H1 (cell line): ENCODE data around the gene MUSTN1.

Experiments
- CTCF ChIP-seq, 3 experiments: IDR thresholded peaks; 1 replicate in 2 of 3; 2 replicates in 1 of 3; pipeline versions ENCODE4 v1.5.1 to v1.6.1; 2011; ENCODE audit warnings: low read length in 3 of 3, mild to moderate bottlenecking in 3 of 3, inconsistent platforms in 2 of 3, low read depth in 1 of 3, moderate library complexity in 1 of 3; ENCODE audit not compliant: insufficient read depth in 1 of 3; ENCODE audit errors: control extremely low read depth in 1 of 3
- EZH2 ChIP-seq: fragments of 200-600 bp; sonication (generic); IDR thresholded peaks from 2 replicates; pipeline ENCODE4 v1.7.1; 2012; ENCODE audit warnings: low read depth, mild to moderate bottlenecking, moderate library complexity, low read length, inconsistent platforms; ENCODE audit not compliant: severe bottlenecking
- GABPA ChIP-seq: IDR thresholded peaks from 2 replicates; pipeline ENCODE4 v1.6.1; 2011; ENCODE audit warnings: mild to moderate bottlenecking, low read length, moderate library complexity, borderline replicate concordance; ENCODE audit not compliant: insufficient read depth
- KDM1A ChIP-seq: fragments of 200-600, 300-600 bp; sonication (generic); IDR thresholded peaks from 2 replicates; pipeline ENCODE4 v1.7.1; 2016; ENCODE audit warnings: mild to moderate bottlenecking, low read length, borderline replicate concordance
- RNF2 ChIP-seq: fragments of 200-900, 300-1000 bp; sonication (generic); IDR thresholded peaks from 2 replicates; pipeline ENCODE4 v1.7.1; 2016; ENCODE audit warnings: borderline replicate concordance, low read depth, mild to moderate bottlenecking, antibody characterized with exemption, low read length; ENCODE audit not compliant: poor library complexity, severe bottlenecking; ENCODE audit errors: missing control alignments
- TAF1 ChIP-seq: IDR thresholded peaks from 2 replicates; pipeline ENCODE4 v1.6.1; 2011; ENCODE audit warnings: mild to moderate bottlenecking, low read depth, low read length

- TF ChIP-seq CTCF (IDR thresholded peaks at IDR 0.05; ENCODE audit: control extremely low read depth in 1 of 3, insufficient read depth in 1 of 3, low read depth in 1 of 3, low read length in 3 of 3) (no peak), KDM1A (no peak), RNF2 (no peak), GABPA (no peak), TAF1 (no peak), EZH2 (no peak)
Observed at GRCh38 chr3:52852419-52852818, 17.6 kb upstream of the MUSTN1 start.
